GM12878 (cell line): ENCODE measurements around the gene BPIFB3. TPM values are rescaled to one million over a fixed set of nuclear protein-coding genes. Genes with fewer than 3 reads are reported as not detected.

Experiments used
- ATAC-seq: fragments of 200-7000 bp; cut with Tn5 transposase; 3 replicates; pipeline ENCODE4 v1.9.1; 2020; ENCODE audit warnings: mild to moderate bottlenecking, moderate library complexity
- BruUV-seq: library from RNA; stranded (reverse); fragments of 400-500 nt; replicated peaks from 2 replicates; lab custom pipeline; 2021; lab: Mats Ljungman, UMichigan
- CTCF ChIA-PET: fragments of 300-600 bp; sonication (Branson Sonifier 250); formaldehyde crosslinking; extraction: SDS; loops from one replicate; lab custom pipeline; 2021; ENCODE audit warnings: inconsistent platforms; lab: Yijun Ruan, JAX
- POLR2A ChIA-PET: fragments of 350-600 bp; formaldehyde crosslinking; extraction: SDS; loops from one replicate; lab custom pipeline; 2021; ENCODE audit warnings: inconsistent platforms; lab: Charles Lee
- RAD21 ChIA-PET: fragments of 300-600 bp; sonication (Branson Sonifier 250); formaldehyde crosslinking; loops from one replicate; lab custom pipeline; 2023; ENCODE audit warnings: antibody characterized with exemption; ENCODE audit not compliant: unreplicated experiment; lab: Charles Lee
- SMC1A ChIA-PET: fragments of 300-600 bp; sonication (Branson Sonifier 250); formaldehyde crosslinking; loops from one replicate; lab custom pipeline; 2023; ENCODE audit not compliant: unreplicated experiment, uncharacterized antibody; lab: Charles Lee
- DNase-seq: peaks from one replicate; pipeline ENCODE4 v3.0.0-alpha.2; 2011; ENCODE audit warnings: low read depth, low spot score
- FAIRE-seq: peaks from 3 replicates; lab custom pipeline; 2011; peaks lifted over from hg19 to GRCh38; lab: Jason Lieb, UNC
- H2AFZ ChIP-seq: 2 replicates; pipeline ENCODE4 v1.6.0; 2011; ENCODE audit warnings: low read depth, low read length, control low read depth; ENCODE audit not compliant: control insufficient read depth
- H3K27ac ChIP-seq: 2 replicates; pipeline ENCODE4 v1.5.1; 2011; ENCODE audit warnings: control low read depth; ENCODE audit not compliant: control insufficient read depth, insufficient read depth
- H3K27me3 ChIP-seq, 2 experiments: replicated peaks in 1 of 2; 2 replicates each; pipeline versions ENCODE4 v1.6.0 to v1.6.1; 2011; ENCODE audit warnings: low read length in 1 of 2; ENCODE audit not compliant: control insufficient read depth in 2 of 2, insufficient read depth in 2 of 2
- H3K36me3 ChIP-seq, 2 experiments: 2 replicates each; pipeline ENCODE4 v1.5.1; 2011; ENCODE audit warnings: low read length in 1 of 2; ENCODE audit not compliant: control insufficient read depth in 2 of 2, insufficient read depth in 2 of 2
- H3K4me1 ChIP-seq: 2 replicates; pipeline ENCODE4 v1.6.1; 2011; ENCODE audit warnings: mild to moderate bottlenecking, low read length, moderate library complexity, mixed read lengths; ENCODE audit not compliant: control insufficient read depth, insufficient read depth
- H3K4me2 ChIP-seq: 2 replicates; pipeline ENCODE4 v1.6.0; 2011; ENCODE audit warnings: control low read depth; ENCODE audit not compliant: control insufficient read depth, insufficient read depth
- H3K4me3 ChIP-seq: fragments of 200-600 bp; sonication (generic); 2 replicates; pipeline ENCODE4 v1.5.1; 2016
- H3K79me2 ChIP-seq: 2 replicates; pipeline ENCODE4 v1.6.0; 2011; ENCODE audit warnings: low read length; ENCODE audit not compliant: control insufficient read depth, insufficient read depth
- H3K9ac ChIP-seq: 2 replicates; pipeline ENCODE4 v1.8.0; 2011; ENCODE audit warnings: low read length, control low read depth, mixed read lengths; ENCODE audit not compliant: control insufficient read depth, insufficient read depth
- H3K9me3 ChIP-seq: replicated peaks from 3 replicates; pipeline ENCODE4 v1.5.1; 2011; ENCODE audit warnings: mild to moderate bottlenecking, low read length; ENCODE audit not compliant: control insufficient read depth, insufficient read depth
- H4K20me1 ChIP-seq: 2 replicates; pipeline ENCODE4 v1.6.0; 2011; ENCODE audit not compliant: control insufficient read depth, insufficient read depth
- ATF7 ChIP-seq: fragments of 450-650 bp; IDR thresholded peaks from 2 replicates; pipeline ENCODE4 v1.6.1; 2016; ENCODE audit warnings: low read depth, mild to moderate bottlenecking
- CBX3 ChIP-seq: fragments of 200-600 bp; sonication (generic); IDR thresholded peaks from 2 replicates; pipeline ENCODE4 v1.6.1; 2016; ENCODE audit warnings: low read depth, borderline replicate concordance
- GATAD2B ChIP-seq: fragments of 450-650 bp; conservative IDR thresholded peaks from 2 replicates; pipeline ENCODE4 v1.6.1; 2017; ENCODE audit warnings: low read depth, mild to moderate bottlenecking, moderate library complexity
- MEF2A ChIP-seq: IDR thresholded peaks from 2 replicates; pipeline ENCODE4 v1.6.1; 2011; ENCODE audit warnings: low read depth, mild to moderate bottlenecking, low read length, moderate library complexity; ENCODE audit not compliant: insufficient read depth
- MYB ChIP-seq: fragments of 150-350 bp; IDR thresholded peaks from 2 replicates; pipeline ENCODE4 v1.6.1; 2014; ENCODE audit warnings: mild to moderate bottlenecking, low read depth, low read length, borderline replicate concordance
- MYC ChIP-seq: IDR thresholded peaks from 2 replicates; pipeline ENCODE4 v1.6.1; 2011; ENCODE audit warnings: mild to moderate bottlenecking, low read length, moderate library complexity, inconsistent platforms; ENCODE audit not compliant: insufficient read depth, insufficient replicate concordance, insufficient read length, severe bottlenecking
- NFYA ChIP-seq: IDR thresholded peaks from 2 replicates; pipeline ENCODE4 v1.6.1; 2011; ENCODE audit warnings: low read depth, mild to moderate bottlenecking, low read length, improper control_type of control experiment, borderline replicate concordance
- RAD51 ChIP-seq: fragments of 450-650 bp; IDR thresholded peaks from 2 replicates; pipeline ENCODE4 v1.6.1; 2016; ENCODE audit warnings: moderate library complexity, mild to moderate bottlenecking, inconsistent platforms
- RBBP5 ChIP-seq: fragments of 200-600 bp; sonication (generic); conservative IDR thresholded peaks from 2 replicates; pipeline ENCODE4 v1.6.1; 2016
- RFX5 ChIP-seq: IDR thresholded peaks from 2 replicates; pipeline ENCODE4 v1.6.1; 2011; ENCODE audit warnings: low read depth, low read length, improper control_type of control experiment
- SIN3A ChIP-seq: IDR thresholded peaks from 2 replicates; pipeline ENCODE4 v1.6.1; 2012; ENCODE audit warnings: low read depth, low read length, improper control_type of control experiment
- SMAD1 ChIP-seq: fragments of 450-650 bp; IDR thresholded peaks from 2 replicates; pipeline ENCODE4 v1.6.1; 2018; ENCODE audit warnings: mild to moderate bottlenecking, low read depth; ENCODE audit not compliant: partially characterized antibody
- SMARCA5 ChIP-seq: fragments of 450-650 bp; IDR thresholded peaks from 2 replicates; pipeline ENCODE4 v1.6.1; 2017; ENCODE audit warnings: mild to moderate bottlenecking
- SMC3 ChIP-seq: IDR thresholded peaks from 2 replicates; pipeline ENCODE4 v1.6.1; 2011; ENCODE audit warnings: low read length, improper control_type of control experiment, borderline replicate concordance
- SPI1 ChIP-seq: IDR thresholded peaks from 2 replicates; pipeline ENCODE4 v1.6.1; 2011; ENCODE audit warnings: low read depth, mild to moderate bottlenecking, low read length, moderate library complexity, borderline replicate concordance; ENCODE audit not compliant: insufficient read depth
- TCF12 ChIP-seq: IDR thresholded peaks from 2 replicates; pipeline ENCODE4 v1.6.1; 2011; ENCODE audit warnings: low read depth, mild to moderate bottlenecking, low read length
- WRNIP1 ChIP-seq: IDR thresholded peaks from 2 replicates; pipeline ENCODE4 v1.6.1; 2011; ENCODE audit warnings: low read depth, low read length, improper control_type of control experiment, borderline replicate concordance
- WGBS: methylation state at CpG from one replicate; pipeline ENCODE4 v1.1.6; 2016; ENCODE audit warnings: low lambda C conversion rate; ENCODE audit not compliant: insufficient replicate concordance, insufficient coverage; ENCODE audit errors: missing lambda C conversion rate; 5-methylcytosine and 5-hydroxymethylcytosine counted together
- in situ Hi-C: fragments of 300-500 bp; cut with MboI; formaldehyde crosslinking; loops from 9 replicates; pipeline ENCODE4 v1.14.3; 2018; ENCODE audit warnings: mixed read lengths
- intact Hi-C: fragments of 100-400 bp; cut with micrococcal nuclease; formaldehyde crosslinking; loops from one replicate; pipeline ENCODE4 v1.14.2; 2022; ENCODE audit not compliant: unreplicated experiment
- polyA plus RNA-seq, 11 experiments: library from polyadenylated mRNA; depleted of rRNA in 4 of 11; unstranded in 6 of 11; stranded (reverse) in 5 of 11; fragments of >200 nt; fragmentation: Nextera tagmentation in 4 of 11; fragmentation: Illumina TruSeq in 1 of 11; extraction: Ambion mirVana in 4 of 11; extraction: Trizol in 1 of 11; gene quantifications; 1 replicate in 1 of 11; 2 replicates in 10 of 11; pipeline versions ENCODE4 v1.2.1 to v1.2.3, GENCODE V29; 2011 to 2016; ENCODE audit warnings: inconsistent platforms in 2 of 11, missing spikeins in 2 of 11, low read depth in 1 of 11
- total RNA-seq, 4 experiments: library from RNA; depleted of rRNA in 3 of 4; stranded (reverse); fragments of >200 nt in 3 of 4; fragmentation: Illumina TruSeq in 1 of 4; extraction: Trizol in 1 of 4; gene quantifications; 2 replicates each; pipeline versions ENCODE4 v1.2.1 to v1.2.3, GENCODE V29; 2013 to 2021
- TF ChIP-seq, protein P1 (sequence below): fragments of 450-650 bp; formaldehyde crosslinking; IDR thresholded peaks from 2 replicates; pipeline ENCODE4 v1.4.0; 2022; ENCODE audit warnings: mild to moderate bottlenecking, moderate library complexity
- TF ChIP-seq, protein P2 (sequence below): fragments of 150-350 bp; IDR thresholded peaks from 2 replicates; pipeline ENCODE4 v1.6.1; 2014; ENCODE audit warnings: mild to moderate bottlenecking, low read depth, low read length
- TF ChIP-seq, protein P3 (sequence below): IDR thresholded peaks from 2 replicates; pipeline ENCODE4 v1.6.1; 2011; ENCODE audit warnings: borderline replicate concordance, low read depth, mild to moderate bottlenecking, moderate library complexity, mixed read lengths, low read length; ENCODE audit not compliant: insufficient read depth; ENCODE audit errors: extremely low read length

BPIFB3 gene
- total and polyA plus RNA-seq, 10 of the 15 experiments (the other 5 are each of a cell fraction or from before 2014, with no cell fraction given) = not detected

DNA sequence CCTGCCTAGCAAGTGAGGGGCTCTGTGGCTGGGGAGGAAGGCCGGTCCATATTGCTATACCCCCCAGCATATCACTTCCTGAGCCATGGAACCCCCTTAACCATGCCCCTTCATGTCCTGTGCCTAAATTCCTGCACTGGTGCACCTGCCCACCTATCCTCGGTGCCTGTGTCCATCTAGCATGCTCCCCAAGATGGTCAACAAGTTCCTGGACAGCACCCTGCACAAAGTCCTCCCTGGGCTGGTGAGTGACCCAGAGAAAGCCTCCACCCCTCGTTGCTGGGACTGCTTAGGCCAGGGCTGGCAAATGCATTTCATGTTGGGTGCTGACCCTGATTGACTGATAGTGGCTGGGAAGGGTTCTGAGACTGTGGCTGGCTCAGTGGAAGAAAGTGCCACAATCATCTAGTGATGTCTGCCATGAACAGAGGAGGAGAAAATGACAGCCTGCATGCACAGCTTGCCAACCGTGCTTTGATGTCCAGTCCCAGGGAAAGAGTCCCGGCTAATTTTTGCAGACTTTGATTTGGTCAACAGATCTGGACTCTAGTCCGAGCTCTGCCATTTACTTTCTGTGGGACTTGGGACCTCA, 18.7 kb upstream of the BPIFB3 start:
- H3K27ac ChIP-seq = no peak overlapping the region
- no peak for ATAC-seq
- H3K4me1 ChIP-seq = no peaks in the 10 kb centered on the region
- ChIA-PET SMC1A (no interaction called here), RAD21 (no interaction called here), POLR2A (no interaction called here), CTCF (no interaction called here)
- DNase-seq = no peak
- TF ChIP-seq SMAD1 (no peak), MYC (no peak), MYB (no peak), SMC3 (no peak), GATAD2B (no peak), CBX3 (no peak), SMARCA5 (no peak), SPI1 (no peak), RBBP5 (no peak), NFYA (no peak), MEF2A (no peak), SIN3A (no peak), RFX5 (no peak), WRNIP1 (no peak), RAD51 (no peak), ATF7 (no peak), TCF12 (no peak)
- TF ChIP-seq, protein P1, sequence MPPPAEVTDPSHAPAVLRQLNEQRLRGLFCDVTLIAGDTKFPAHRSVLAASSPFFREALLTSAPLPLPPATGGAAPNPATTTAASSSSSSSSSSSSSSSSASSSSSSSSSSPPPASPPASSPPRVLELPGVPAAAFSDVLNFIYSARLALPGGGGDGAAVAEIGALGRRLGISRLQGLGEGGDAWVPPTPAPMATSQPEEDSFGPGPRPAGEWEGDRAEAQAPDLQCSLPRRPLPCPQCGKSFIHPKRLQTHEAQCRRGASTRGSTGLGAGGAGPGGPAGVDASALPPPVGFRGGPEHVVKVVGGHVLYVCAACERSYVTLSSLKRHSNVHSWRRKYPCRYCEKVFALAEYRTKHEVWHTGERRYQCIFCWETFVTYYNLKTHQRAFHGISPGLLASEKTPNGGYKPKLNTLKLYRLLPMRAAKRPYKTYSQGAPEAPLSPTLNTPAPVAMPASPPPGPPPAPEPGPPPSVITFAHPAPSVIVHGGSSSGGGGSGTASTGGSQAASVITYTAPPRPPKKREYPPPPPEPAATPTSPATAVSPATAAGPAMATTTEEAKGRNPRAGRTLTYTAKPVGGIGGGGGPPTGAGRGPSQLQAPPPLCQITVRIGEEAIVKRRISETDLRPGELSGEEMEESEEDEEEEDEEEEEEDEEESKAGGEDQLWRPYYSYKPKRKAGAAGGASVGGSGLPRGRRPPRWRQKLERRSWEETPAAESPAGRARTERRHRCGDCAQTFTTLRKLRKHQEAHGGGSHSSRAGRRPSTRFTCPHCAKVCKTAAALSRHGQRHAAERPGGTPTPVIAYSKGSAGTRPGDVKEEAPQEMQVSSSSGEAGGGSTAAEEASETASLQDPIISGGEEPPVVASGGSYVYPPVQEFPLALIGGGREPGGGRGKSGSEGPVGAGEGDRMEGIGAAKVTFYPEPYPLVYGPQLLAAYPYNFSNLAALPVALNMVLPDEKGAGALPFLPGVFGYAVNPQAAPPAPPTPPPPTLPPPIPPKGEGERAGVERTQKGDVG (CRISPR knock-in tag) = no peak
- TF ChIP-seq, protein P2, sequence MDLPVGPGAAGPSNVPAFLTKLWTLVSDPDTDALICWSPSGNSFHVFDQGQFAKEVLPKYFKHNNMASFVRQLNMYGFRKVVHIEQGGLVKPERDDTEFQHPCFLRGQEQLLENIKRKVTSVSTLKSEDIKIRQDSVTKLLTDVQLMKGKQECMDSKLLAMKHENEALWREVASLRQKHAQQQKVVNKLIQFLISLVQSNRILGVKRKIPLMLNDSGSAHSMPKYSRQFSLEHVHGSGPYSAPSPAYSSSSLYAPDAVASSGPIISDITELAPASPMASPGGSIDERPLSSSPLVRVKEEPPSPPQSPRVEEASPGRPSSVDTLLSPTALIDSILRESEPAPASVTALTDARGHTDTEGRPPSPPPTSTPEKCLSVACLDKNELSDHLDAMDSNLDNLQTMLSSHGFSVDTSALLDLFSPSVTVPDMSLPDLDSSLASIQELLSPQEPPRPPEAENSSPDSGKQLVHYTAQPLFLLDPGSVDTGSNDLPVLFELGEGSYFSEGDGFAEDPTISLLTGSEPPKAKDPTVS = no peak
- TF ChIP-seq, protein P3, sequence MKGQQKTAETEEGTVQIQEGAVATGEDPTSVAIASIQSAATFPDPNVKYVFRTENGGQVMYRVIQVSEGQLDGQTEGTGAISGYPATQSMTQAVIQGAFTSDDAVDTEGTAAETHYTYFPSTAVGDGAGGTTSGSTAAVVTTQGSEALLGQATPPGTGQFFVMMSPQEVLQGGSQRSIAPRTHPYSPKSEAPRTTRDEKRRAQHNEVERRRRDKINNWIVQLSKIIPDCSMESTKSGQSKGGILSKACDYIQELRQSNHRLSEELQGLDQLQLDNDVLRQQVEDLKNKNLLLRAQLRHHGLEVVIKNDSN = no peak
- no peak overlapping the region for H3K4me3 ChIP-seq
- peaks cover 0 to 1% of the 10 kb centered on the region in 2 experiments; a peak in 1 of 4 replicates for H3K27me3 ChIP-seq
- H3K4me2 ChIP-seq = no peak overlapping the region
- no peak overlapping the region for H3K9ac ChIP-seq
- no peaks in the 10 kb centered on the region for H3K79me2 ChIP-seq
- H3K9me3 ChIP-seq = no peaks in the 10 kb centered on the region
- no peaks in the 10 kb centered on the region for H4K20me1 ChIP-seq
- H2AFZ ChIP-seq = no peak overlapping the region
- whole genome bisulfite sequencing = 13% methylated on average over 6 of the region's 6 CpGs
- no peak for FAIRE-seq
- in situ Hi-C loops = no loop called here
- BruUV-seq = no TSS peak
- intact Hi-C loops = no loop called here
- no peaks in the 10 kb centered on the region for H3K36me3 ChIP-seq
